ENCODE measurements around the gene NCEH1. TPM values are rescaled to one million over a fixed set of nuclear protein-coding genes. Genes with fewer than 3 reads are reported as not detected.

The NCEH1 gene
- total and polyA plus RNA-seq, 2 experiments from 2014 or later: 1.8 to 4.9 TPM

GRCh38 chr3:172626021-172626640 is 84.7 kb downstream of the NCEH1 start (continued):
- TF ChIP-seq, protein P1, sequence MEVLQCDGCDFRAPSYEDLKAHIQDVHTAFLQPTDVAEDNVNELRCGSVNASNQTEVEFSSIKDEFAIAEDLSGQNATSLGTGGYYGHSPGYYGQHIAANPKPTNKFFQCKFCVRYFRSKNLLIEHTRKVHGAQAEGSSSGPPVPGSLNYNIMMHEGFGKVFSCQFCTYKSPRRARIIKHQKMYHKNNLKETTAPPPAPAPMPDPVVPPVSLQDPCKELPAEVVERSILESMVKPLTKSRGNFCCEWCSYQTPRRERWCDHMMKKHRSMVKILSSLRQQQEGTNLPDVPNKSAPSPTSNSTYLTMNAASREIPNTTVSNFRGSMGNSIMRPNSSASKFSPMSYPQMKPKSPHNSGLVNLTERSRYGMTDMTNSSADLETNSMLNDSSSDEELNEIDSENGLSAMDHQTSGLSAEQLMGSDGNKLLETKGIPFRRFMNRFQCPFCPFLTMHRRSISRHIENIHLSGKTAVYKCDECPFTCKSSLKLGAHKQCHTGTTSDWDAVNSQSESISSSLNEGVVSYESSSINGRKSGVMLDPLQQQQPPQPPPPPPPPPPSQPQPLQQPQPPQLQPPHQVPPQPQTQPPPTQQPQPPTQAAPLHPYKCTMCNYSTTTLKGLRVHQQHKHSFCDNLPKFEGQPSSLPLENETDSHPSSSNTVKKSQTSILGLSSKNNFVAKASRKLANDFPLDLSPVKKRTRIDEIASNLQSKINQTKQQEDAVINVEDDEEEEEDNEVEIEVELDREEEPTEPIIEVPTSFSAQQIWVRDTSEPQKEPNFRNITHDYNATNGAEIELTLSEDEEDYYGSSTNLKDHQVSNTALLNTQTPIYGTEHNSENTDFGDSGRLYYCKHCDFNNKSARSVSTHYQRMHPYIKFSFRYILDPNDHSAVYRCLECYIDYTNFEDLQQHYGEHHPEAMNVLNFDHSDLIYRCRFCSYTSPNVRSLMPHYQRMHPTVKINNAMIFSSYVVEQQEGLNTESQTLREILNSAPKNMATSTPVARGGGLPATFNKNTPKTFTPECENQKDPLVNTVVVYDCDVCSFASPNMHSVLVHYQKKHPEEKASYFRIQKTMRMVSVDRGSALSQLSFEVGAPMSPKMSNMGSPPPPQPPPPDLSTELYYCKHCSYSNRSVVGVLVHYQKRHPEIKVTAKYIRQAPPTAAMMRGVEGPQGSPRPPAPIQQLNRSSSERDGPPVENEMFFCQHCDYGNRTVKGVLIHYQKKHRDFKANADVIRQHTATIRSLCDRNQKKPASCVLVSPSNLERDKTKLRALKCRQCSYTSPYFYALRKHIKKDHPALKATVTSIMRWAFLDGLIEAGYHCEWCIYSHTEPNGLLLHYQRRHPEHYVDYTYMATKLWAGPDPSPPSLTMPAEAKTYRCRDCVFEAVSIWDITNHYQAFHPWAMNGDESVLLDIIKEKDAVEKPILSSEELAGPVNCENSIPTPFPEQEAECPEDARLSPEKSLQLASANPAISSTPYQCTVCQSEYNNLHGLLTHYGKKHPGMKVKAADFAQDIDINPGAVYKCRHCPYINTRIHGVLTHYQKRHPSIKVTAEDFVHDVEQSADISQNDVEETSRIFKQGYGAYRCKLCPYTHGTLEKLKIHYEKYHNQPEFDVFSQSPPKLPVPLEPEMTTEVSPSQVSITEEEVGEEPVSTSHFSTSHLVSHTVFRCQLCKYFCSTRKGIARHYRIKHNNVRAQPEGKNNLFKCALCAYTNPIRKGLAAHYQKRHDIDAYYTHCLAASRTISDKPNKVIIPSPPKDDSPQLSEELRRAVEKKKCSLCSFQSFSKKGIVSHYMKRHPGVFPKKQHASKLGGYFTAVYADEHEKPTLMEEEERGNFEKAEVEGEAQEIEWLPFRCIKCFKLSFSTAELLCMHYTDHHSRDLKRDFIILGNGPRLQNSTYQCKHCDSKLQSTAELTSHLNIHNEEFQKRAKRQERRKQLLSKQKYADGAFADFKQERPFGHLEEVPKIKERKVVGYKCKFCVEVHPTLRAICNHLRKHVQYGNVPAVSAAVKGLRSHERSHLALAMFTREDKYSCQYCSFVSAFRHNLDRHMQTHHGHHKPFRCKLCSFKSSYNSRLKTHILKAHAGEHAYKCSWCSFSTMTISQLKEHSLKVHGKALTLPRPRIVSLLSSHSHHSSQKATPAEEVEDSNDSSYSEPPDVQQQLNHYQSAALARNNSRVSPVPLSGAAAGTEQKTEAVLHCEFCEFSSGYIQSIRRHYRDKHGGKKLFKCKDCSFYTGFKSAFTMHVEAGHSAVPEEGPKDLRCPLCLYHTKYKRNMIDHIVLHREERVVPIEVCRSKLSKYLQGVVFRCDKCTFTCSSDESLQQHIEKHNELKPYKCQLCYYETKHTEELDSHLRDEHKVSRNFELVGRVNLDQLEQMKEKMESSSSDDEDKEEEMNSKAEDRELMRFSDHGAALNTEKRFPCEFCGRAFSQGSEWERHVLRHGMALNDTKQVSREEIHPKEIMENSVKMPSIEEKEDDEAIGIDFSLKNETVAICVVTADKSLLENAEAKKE (CRISPR knock-in tag; IDR thresholded peaks at IDR 0.05): no peak
- no peak for TF ChIP-seq ZNF114 (CRISPR knock-in tag; IDR thresholded peaks at IDR 0.05)

- no peak overlapping the region for H3K4me3 Mint-ChIP-seq
- H3F3A ChIP-seq (replicated peaks; ENCODE audit: low read depth): no peaks in the 10 kb centered on the region
- H3K9me2 ChIP-seq (ENCODE audit: insufficient read depth): no peaks in the 10 kb centered on the region
- DNase-seq (ENCODE audit: low spot score) (no peak), ATAC-seq (no peak)
- no peaks in the 10 kb centered on the region for H3K9me3 Mint-ChIP-seq
- H2AFZ ChIP-seq: no peak overlapping the region
- H3K27me3 Mint-ChIP-seq (ENCODE audit: insufficient read depth, low read depth, poor library complexity): peaks cover 5% of the 10 kb centered on the region
- no peak overlapping the region for H3K27ac Mint-ChIP-seq
- H3K36me3 Mint-ChIP-seq (ENCODE audit: low read depth): no peaks in the 10 kb centered on the region
- H3K27me3 ChIP-seq (ENCODE audit: insufficient read depth): no peaks in the 10 kb centered on the region
- no peaks in the 10 kb centered on the region for H3K36me3 ChIP-seq (ENCODE audit: insufficient read depth)
- no peaks in the 10 kb centered on the region for H3K79me2 ChIP-seq (replicated peaks; ENCODE audit: insufficient read depth)
- H4K20me1 ChIP-seq (replicated peaks; ENCODE audit: insufficient read depth): no peaks in the 10 kb centered on the region
- H3K4me3 ChIP-seq: no peak overlapping the region
- H3K27ac ChIP-seq (ENCODE audit: low read depth): no peak overlapping the region
- peaks cover 9% of the 10 kb centered on the region; the same call in 1 of the 2 replicates for H3K4me1 ChIP-seq (ENCODE audit: insufficient read depth)
- H3K4me1 Mint-ChIP-seq: peaks cover 11% of the 10 kb centered on the region
- H3K4me2 ChIP-seq: no peak overlapping the region
- TF ChIP-seq, protein P1 (CRISPR knock-in tag; IDR thresholded peaks at IDR 0.05): no peak
- TF ChIP-seq, protein P2, sequence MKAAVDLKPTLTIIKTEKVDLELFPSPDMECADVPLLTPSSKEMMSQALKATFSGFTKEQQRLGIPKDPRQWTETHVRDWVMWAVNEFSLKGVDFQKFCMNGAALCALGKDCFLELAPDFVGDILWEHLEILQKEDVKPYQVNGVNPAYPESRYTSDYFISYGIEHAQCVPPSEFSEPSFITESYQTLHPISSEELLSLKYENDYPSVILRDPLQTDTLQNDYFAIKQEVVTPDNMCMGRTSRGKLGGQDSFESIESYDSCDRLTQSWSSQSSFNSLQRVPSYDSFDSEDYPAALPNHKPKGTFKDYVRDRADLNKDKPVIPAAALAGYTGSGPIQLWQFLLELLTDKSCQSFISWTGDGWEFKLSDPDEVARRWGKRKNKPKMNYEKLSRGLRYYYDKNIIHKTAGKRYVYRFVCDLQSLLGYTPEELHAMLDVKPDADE (IDR thresholded peaks at IDR 0.05): no peak
- TF ChIP-seq EZH2phosphoT487 (IDR thresholded peaks at IDR 0.05; ENCODE audit: unreplicated experiment): no peak
- no peak for TF ChIP-seq CREB1 (CRISPR knock-in tag; IDR thresholded peaks at IDR 0.05; ENCODE audit: low read depth)
Measured at GRCh38 chr3:172625404-172625803, 85.5 kb downstream of the NCEH1 start.
